ENCODE results near the gene OGFOD2.
A peak's percentile ranks its signal among the peaks of the same experiment; 100 is the strongest.
"Not testable (repeated sequence)": the region's sequence is repeated elsewhere in the genome, so short reads cannot be mapped to it uniquely, and the experiment has no call there.

OGFOD2 gene

DNA sequence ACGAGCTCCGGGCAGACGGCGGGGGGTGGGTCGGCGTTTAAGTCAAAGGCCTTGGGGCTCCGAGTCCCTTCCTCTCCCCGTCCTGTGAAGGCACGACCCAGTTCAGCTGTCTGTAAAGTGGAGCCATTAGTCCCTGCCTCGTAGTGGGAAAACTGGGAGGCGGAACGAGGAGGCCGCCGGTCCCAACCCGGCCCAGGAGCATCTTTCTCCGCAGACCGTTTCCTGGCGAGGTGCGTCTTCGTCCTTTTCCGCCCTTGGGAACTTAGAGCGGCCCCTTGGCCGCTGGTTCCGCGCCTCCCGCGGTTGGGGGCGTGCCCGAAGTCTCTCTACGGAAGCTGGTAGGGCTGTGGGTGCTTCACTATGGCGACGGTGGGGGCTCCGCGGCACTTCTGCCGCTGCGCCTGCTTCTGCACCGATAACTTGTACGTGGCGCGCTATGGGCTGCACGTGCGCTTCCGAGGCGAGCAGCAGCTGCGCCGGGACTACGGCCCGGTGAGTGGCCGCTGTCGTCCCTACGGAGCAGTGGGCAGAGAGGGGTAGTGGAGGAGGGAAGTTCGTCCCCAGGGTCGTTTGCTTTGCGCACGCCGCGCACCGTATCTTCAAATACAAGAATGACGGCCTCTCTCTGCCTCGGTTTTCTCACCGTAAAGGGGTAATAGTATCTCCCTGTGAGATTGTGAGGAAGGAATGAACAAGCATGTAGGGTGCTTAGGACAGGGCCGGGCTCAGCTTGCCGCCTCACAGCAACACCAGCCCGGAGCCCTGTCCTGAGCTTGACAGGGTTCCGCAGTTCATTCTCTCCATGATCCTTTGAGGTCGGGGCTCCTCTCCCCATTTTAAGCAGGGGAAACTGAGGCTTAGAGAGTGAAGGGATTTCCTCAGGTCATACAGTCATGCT, at the start of gene OGFOD2:
TSS of gene OGFOD2 (plus strand) at position 353 of the 898 bp plus-strand sequence. CDS start at position 361, 8 bp downstream.
- DNase-seq, result peak; percentile 93

DNA sequence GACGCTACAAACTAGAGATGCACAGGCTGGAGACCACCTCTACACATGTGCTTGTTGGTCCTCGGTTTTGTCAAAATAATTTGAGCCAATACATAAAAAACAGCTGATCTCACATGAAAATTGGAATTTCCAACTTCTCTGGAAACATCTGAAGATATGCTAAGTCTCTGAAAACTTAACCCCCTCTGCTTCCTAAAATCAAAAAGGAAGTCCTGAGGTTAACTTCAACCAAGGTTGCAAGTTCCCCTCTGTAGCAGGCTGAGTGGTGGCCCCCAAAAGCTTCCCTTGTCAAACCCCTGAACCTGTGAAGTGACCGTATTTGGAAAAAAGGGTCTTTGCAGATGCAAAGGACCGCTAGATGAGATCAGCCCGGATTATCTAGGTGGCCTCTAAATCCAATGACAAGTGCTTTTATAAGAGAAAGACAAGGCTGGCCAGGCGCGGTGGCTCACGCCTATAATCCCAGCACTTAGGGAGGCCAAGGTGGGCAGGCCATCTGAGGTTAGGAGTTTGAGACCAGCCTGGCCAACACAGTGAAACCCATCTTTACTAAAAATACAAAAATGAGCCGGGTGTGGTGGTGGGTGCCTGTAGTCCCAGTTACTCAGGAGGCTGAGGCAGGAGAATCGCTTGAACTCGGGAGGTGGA, 47.2 kb upstream of the OGFOD2 start:
- DNase-seq, result no peak

DNA sequence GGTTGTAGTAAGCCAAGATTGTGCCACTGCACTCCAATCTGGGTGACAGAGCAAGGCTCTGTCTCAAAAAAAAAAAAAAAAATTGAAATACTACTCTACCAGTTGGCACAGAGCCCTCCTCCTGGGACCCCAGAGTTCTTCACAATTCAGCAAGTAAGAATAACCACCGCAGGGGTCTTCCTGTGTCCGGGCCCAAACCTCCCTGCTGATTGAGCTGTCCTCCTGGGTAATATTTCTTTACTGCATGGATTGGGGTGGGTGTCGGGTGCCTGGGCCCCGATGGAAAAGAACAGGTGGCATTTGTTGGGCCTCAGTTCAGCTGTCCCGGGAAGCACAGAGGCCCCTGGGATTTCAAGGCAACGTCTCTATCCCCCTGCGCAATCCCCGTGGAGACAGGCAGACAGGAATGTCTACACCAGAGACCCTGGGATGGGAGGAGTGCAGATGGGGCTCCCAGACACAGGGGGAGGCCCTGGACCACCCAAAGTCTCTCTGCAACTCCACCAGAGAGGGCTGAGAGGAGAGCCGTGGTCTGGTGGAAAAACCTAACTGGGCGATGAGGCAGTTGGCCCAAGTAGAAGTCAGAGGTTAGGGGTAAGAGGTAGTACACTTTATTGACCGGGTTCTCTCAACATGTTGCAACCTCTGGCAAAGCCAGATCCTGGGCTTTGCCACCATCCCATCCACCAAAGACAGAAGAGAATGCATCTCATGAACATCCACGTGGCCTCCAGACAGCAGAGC, 46.5 kb upstream of the OGFOD2 start:
- no peak for DNase-seq

DNA sequence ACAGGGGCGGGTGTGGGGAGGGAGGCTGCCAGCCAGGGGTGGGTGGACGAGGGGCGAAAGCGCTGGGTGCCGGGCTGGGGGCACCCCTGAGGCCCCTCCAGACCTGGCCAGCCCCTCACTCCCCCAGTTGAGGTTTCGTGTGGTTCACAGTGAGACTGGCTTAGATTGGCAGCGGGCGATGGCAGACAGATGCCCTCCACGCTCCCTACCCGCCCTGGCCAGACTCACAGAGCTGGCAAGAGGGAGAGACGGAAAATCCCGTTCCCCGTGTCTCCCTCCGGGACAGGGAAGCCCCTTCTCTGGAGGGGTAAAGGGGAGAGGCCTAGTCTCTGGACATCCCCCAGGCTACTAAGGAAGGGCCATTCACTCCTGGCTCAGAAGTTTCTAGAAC, 45.9 kb upstream of the OGFOD2 start:
- DNase-seq, result no peak

DNA sequence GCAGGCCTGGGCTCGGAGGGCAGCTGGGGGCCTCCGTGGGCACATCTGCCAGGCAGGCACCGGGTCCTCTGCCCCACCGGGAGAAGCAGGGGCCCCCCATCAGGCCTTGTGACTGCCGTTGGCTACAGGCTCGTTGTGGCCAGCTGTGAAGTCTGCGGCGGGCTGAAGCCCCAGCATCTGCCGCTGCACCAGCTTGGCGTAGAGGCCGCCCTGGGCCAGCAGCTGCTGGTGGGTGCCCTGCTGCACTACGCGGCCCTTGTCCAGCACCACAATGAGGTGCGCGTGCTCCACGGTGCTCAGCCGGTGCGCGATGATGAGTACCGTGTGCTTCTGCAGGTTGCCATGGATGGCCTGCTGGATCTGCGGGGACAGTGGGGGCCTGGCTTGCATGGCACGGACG, 45.2 kb upstream of the OGFOD2 start:
- no peak for DNase-seq

DNA sequence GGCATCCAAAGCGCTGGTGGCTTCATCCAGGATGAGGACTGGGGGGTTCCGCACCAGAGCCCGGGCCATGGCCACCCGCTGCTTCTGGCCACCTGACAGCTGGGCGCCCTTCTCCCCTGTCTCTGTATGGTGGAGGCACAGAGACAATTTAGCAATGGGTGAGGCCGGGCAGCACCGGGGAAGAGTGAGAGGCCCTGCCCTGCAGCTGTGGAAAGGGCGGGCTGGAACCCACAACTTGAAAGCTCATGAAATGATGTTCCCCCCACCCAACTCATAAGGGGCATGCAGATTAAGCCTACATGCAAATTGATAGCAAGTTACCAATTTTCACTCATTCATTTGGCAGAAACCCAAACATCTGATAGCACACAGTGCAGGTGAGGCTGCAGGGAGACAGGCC, 42.8 kb upstream of the OGFOD2 start:
- no peak for DNase-seq

DNA sequence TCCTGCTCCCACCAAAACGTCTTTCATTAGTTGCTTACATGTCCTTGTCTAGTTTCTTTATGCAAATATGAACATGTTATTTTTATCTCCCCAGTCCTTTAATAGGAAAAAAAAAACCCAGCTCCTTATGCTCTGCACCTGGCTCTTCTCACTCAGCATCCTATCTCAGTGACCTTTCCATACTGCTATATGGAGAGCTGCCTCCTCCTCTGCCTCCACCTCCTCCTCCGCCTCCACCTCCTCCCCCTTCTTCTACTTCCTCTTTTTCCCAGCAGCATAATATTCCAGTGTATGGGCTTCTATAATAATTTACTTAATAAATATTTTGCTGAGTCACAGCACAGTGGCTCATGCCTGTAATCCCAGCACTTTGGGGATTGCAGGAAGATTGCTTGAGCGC, 40.3 kb upstream of the OGFOD2 start:
- no peak for DNase-seq

DNA sequence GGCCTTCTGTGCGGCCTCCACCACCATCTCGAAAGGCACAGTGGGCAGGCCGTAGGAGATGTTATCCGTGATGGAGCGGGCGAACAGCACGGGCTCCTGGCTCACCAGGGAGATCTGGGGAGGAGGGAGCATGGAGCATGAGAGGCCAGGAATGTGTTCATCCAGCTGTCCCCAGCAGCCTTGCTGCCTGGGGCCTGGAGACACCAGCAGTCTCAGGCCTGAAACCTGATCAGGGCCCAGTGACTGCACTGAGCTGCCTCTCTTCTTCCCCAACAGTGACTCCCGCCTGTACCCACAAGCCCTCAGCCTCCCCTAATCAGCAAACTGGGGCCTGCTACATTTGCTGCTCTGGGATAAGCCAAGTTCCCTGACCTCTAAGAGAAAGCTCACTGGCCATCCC, 39.7 kb upstream of the OGFOD2 start:
- no peak for DNase-seq

DNA sequence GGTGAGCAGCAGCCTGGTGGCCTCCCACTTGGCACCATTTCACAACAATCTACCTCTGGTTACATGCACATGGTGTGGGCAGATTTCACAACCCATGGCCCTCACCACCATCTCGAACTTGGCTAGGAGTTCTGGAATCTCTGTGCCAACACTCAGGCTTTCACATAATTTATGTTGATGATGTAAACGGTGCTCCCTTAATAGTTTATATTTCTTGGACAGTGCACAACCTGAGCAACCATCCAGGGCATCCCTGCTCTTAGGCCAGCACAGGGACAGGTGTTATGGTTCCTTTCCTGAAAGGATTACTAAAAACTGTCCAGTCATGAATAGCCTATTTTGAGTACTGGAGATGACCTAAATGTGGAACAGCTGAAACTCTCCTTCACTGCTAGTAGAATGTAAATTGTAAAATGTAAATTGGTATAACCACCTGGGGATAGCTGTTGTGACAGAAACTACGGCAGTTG, 37.4 kb upstream of the OGFOD2 start:
- DNase-seq, result no peak

DNA sequence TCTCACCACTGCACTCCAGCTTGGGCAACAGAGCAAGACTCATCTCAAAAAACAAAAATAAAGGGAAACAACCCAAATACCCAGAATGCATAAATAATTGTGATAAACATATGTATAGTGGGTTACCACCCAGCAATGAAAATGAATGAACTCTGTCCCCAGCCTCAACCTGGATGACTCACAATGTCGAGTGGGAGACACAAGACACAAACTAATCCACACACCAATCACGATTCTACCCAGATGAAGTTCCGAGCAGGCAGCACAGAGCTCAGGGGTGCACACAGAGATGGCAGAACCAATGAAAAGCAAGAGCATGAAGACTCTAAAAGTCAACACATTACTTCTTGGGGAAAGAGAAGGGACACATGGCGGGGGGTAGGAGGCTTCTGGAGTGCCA, 35.9 kb upstream of the OGFOD2 start:
- no peak for DNase-seq

DNA sequence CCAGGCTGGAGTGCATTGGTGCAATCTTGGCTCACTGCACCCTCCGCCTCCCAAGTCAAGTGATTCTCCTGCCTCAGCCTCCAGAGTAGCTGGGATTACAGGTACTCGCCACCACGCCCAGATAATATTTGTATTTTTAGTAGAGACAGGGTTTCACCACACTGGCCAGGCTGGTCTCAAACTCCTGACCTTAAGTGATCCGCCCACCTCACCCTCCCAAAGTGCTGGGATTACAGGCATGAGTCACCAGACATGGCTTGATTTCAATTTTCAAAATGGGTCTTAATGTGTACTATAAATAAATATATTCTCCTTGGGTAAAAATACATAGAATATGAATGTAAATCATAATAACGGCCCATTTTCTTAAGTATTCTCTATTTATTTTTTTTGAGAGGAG, 33.7 kb upstream of the OGFOD2 start:
- not testable (repeated sequence) for DNase-seq

DNA sequence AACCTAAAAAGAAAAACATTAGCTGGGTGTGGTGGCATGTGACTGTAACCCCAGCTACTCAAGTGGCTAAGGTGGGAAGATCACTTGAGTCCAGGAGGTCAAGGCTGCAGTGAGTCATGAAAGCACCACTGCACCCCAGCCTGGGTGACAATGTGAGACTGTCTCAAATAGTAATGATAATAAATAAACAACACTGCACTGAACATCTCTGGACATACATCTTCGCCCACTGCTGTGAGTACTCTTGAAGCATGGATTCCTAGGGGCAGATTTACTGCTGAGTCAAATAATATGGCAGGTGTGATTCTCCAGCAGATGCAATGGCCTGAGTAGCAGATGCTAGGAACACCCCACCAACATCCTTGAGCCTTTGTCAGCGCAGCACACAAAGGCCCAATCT, 32.4 kb upstream of the OGFOD2 start:
- DNase-seq, result no peak

DNA sequence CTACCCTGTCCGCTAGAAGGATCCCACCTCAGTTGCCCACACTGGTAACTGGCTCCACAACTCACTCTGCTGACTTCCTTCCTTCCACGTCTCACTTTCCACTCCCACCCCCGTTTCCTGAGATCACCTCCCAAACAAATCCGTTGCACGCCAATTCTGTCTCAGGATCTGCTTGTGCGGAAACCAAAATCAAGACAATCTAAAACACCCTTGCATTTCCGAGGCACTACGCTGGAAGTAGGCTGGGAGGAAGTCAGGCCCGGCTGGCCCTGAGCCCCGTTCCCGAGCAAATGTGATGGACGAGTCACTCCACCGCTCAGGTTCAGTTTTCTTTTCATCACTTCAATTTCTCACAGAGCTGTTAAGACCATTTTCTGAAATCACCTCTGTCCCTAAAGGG, 31.8 kb upstream of the OGFOD2 start:
- no peak for DNase-seq

DNA sequence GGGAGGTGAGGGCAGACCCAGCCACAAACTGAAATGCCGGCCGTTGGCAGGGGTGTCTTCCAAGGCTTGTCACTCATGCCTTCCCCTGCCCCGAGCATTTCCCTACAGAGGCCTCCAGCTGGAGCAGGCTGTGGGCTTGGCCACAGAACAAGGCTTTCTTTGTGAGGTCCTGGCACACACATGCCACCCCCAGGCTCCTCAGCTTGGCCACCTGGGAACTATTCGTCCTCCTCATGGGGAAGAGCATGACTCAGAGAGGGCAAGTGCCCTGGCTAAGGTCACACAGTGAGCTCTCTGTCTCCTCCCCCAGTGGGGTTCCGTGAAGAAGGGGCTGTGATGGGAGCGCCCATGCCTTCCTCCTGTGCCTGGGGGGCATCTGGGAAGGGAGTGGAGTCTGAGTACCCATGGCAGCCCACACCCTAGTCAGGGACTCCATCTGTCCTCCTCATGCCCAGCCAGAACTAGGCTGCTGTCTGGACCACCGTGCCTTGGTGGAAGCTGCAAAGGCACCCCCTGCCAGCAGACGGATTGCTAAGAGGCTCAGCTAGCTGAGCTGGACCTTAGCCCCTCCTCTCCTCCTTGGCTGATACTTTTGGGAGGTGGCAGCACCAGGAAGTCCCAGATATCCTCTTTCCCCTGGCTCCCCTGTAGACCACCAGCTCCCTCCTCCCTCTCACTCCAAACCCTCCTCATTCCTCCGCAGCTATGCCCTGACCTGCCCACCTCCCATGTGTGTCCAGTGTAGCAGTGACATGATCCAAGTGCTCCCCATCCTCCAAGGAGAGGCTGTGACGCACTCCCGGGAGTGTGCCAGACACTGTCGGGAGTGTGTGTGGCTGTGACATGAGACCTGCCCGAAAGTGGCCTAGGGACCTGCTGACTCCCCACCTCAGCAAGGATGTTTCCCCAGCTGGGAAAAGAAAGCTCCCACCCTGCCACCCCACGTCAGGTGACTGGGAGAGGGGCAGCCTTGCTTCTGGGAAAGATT, 30.1 kb upstream of the OGFOD2 start:
- no peak for DNase-seq

DNA sequence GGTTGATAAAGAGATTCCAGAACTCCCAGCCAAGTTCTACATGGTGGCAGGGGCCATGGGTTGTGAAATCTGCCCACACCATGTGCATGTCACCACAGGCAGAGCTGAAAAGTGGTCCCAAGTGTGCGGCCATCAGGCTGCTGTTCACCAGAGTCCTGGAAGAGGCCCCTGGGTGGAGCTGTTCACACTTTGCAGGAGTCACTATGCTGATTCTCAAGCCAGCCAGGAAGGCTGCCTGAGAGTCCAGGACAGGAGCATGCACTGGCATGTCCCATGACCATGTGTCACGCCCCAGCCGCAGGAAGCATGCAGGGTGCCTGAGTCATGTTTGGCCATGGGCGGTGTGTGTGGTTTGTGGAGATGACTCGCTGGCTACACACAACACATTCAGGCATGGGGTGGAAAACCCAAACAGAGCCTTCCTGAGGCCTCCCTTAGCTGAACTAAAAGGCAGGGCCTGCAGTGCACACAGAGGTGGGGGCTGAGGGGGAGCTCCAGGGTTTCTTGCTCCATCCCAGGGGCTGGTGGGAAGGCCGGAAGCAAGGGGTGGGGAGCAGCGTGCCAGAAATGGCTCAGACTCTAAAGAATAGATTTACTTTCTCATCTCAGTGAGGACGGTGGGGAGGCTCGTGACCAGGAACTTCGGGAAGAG, 28.2 kb upstream of the OGFOD2 start:
- DNase-seq, result peak; percentile 72

DNA sequence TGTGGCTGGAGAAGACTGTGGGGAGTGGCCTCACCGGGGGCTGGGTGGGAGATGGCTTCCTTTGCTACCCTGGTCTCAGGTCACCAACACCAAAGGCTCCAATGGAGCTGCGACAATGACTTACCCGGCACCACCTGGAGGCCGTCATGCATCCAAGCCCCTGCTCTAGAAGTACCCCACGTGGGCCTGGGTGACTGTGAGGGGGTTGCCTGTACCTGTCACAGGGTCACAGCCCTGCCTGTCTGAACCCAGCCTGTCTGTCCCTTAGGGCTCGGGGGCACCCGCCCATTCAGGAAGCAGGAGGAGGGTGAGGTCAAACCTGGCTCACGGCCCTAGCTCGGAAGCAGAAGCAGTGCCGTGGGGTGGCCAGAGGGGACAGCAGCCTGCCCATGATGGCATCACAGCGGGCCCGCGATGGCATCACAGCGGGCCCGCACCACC, 27.7 kb upstream of the OGFOD2 start:
- no peak for DNase-seq

DNA sequence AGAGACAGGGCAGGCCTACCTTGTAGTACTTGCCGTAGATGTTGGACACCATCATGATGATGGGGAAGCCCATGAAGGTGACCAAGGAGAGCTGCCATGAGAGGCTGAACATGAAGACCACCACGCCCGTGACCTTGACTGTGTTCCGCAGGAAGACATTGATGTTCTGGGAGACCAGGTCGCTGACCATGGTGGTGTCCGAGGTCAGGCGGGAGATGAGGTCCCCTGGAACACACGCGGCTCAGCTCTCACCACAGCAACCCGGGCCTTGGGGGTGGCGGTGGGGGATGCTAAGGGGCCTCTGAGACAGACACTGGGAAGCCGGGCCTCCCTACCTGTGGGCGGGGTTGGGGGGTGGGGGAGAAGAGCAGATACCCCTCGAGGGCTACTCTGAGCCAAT, 26.4 kb upstream of the OGFOD2 start:
- DNase-seq, result no peak

DNA sequence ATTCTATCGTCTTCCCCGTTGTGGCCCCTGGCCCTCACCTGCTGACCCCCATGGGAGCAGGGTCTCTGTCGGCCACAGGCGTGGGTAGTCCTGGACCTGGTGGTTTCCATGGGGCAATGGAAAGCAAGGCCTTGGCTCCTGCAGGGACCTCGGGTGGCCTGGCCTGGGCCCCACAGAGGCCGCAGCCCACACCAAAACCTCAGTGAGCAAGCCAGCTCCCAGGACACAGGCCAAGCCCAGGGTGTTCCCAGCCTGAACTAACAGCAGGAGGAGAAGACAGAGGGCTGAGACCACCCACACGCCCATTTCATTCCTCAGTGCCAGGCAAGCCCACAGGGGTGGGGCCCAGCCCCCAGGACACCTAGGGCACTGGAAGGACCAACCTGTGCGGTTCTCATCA, 25.6 kb upstream of the OGFOD2 start:
- no peak for DNase-seq

DNA sequence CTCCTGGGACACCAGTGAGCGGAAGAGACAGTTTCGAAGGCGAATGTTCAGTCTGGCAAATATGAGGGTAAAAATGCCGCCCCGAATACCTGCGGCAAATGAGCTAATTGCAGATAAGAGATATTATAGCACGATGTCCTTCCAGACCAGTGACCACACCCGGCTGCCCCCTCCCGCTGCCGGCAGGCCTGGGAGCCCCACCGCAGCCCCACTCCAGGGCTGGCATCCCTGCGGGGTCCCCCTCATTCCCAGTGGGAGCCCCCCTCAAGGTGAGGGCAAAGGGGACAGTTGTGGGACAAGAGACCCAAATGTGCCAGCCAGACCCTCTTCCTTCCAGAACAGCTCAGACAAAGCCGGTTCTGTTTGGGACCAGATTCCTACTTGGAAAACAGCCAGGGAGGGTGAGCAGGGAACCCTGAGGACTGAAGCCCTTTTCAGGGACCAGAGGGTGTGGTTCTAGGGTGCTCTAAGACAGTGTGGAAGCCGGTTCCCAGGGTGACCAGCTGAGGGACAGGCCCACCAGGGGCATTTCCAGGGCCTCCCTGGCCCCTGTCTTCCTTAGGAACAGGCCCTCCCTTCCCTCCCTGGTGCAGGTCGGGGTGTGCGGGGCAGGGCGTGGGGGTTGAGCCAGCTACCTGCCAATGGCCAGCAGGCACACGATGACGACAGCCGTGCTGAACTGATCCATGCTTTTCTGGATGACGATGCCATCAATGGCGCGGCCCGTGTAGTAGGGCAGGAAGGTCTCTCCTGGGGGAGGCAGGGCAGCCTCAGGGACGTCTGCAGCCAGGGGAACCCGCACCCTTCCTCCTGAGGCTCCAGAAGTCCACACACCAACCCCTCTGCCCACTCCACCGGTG, 25.0 kb upstream of the OGFOD2 start:
- no peak for DNase-seq

DNA sequence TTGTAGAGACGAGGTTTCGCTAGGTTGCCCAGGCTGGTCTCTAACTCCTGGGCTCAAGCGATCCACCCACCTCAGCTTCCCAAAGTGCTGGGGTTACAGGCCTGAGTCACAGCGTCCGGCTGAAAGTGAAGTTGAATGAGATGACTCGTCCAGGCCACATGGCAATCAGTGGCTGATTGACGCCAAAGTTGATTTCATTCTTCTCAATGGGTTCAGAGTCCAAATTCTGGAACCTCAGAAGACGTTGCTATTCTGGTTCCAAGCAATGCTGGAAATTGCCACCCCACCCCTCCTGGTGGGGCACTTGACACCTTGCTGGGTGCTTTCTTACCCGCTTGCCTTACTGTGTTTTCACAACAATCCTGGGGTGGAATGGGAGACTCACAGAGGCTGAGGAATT, 23.6 kb upstream of the OGFOD2 start:
- DNase-seq, result no peak

All from stimulated activated CD4-positive, alpha-beta T cell treated with anti-CD3 and anti-CD28 coated beads, Interleukin-4, amount 100 ng/mL, for 1 hour (primary cell).